Vagina (tissue), 2 donors: Measurements from ENCODE around the gene ZMIZ1.

Experiments used
- POLR2A ChIP-seq, 2 donors: fragments of 450-650 bp; IDR thresholded peaks; one replicate each; pipeline ENCODE4 v1.6.1; 2017; ENCODE audit warnings: antibody characterized with exemption in 2 of 2, mild to moderate bottlenecking in 2 of 2, moderate library complexity in 2 of 2
- POLR2AphosphoS5 ChIP-seq, 2 donors: sonication (generic); formaldehyde crosslinking; IDR thresholded peaks; one replicate each; pipeline ENCODE4 v1.9.0; 2017; ENCODE audit warnings: antibody characterized with exemption in 2 of 2, mild to moderate bottlenecking in 2 of 2, low read depth in 1 of 2; ENCODE audit not compliant: insufficient read depth in 1 of 2
- TF ChIP-seq, protein P1 (sequence below), 3 experiments: fragments of 450-650 bp in 2 of 3; fragments of 200-600 bp in 1 of 3; sonication (generic) in 1 of 3; IDR thresholded peaks; one replicate each; pipeline ENCODE4 v1.5.1; 2017 to 2019; ENCODE audit warnings: antibody characterized with exemption in 3 of 3, mild to moderate bottlenecking in 2 of 3, moderate library complexity in 2 of 3

DNA sequence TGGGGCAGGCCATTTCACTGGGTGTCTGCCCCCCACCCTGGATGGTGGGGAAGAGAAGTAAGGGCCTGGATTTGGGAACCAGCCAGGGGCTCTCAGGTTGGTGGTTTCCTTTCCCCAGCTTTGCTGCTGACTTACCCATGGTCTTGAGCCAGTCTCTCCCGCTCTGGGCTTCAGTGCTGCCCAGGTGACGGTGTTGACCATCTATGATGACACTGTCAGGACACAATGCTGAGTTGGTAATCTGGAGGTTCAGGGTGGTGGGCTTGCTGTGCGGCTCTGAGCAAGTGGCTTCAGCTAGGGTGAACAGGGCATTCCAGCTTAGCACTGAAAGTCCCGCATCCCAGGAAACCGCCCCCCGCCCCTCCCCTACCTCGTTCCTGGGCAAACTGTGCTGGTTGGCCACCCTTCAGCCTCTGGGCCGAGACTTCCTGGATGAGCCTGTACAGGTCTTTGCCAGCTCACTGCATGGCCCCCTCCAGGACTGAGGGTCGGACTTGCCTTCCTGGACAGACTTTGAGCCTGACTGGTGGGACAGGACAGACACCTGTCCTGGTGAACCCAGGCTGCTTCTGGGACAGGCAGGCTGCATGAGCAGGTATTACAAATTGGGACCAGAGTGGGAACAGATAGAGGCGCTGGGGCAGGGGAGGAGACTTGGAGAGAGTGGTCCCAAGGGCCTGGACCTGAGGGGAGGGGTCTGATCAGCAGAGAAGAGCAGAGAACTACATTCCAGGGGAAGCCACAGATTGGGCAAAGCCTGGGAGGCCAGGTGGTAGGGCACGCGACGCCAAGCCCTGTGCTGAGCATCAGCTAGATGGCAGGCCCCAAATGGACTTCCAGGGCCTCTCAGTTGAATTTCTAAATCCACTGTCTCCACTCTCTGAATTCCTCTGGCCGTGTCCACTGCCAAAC is 19.9 kb upstream of the ZMIZ1 start:
- TF ChIP-seq, protein P1, sequence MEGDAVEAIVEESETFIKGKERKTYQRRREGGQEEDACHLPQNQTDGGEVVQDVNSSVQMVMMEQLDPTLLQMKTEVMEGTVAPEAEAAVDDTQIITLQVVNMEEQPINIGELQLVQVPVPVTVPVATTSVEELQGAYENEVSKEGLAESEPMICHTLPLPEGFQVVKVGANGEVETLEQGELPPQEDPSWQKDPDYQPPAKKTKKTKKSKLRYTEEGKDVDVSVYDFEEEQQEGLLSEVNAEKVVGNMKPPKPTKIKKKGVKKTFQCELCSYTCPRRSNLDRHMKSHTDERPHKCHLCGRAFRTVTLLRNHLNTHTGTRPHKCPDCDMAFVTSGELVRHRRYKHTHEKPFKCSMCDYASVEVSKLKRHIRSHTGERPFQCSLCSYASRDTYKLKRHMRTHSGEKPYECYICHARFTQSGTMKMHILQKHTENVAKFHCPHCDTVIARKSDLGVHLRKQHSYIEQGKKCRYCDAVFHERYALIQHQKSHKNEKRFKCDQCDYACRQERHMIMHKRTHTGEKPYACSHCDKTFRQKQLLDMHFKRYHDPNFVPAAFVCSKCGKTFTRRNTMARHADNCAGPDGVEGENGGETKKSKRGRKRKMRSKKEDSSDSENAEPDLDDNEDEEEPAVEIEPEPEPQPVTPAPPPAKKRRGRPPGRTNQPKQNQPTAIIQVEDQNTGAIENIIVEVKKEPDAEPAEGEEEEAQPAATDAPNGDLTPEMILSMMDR (IDR thresholded peaks at IDR 0.05), result no peak
- no peak for TF ChIP-seq POLR2A (IDR thresholded peaks at IDR 0.05)
- no peak for TF ChIP-seq POLR2AphosphoS5 (IDR thresholded peaks at IDR 0.05; ENCODE audit: insufficient read depth in 1 of 2, low read depth in 1 of 2)
